Measurements from ENCODE around the gene ROBO1.

ROBO1 gene

DNA sequence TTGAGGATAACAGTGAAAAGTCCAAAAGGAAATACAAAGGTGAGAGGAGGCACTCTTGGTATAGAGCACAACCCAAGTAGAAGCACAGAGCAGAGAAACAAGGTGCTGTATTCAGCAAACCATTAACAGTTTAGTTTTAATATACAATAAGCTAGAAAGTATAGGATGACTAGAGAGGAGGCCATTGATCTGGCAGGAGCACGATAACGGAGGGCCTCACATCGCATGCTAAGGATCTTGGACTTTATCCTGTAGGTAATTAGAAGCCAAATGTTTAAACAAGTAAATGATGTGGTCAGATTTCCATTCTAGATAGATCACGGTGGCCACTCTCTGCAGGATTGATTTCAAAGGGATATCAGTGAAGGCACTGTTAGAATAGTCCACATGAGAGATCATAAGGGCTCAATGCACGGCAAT, 935.0 kb downstream of the ROBO1 start:
- DNase-seq: no peak

DNA sequence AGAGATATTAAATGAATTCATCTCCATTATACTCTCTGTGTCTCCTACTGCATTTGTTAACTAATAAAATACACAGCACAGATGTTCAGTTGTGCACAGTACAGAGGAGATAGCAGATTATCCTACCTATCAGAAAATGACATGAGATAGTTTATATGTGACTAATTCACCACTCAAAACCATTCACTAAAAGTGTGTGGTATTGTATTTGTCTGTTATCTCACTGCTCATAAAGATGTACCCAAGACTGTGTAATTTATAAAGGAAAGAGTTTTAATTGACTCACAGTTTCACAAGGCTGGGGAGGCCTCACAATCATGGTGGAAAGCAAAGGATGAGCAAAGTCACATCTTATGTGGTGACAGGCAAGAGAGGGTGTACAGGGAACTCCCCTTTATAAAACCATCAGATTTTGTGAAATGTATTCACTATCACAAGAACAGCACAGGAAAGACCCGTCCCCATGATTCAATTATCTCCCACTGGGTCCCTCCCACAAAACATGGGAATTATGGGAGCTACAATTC, 936.3 kb downstream of the ROBO1 start:
- DNase-seq: no peak

DNA sequence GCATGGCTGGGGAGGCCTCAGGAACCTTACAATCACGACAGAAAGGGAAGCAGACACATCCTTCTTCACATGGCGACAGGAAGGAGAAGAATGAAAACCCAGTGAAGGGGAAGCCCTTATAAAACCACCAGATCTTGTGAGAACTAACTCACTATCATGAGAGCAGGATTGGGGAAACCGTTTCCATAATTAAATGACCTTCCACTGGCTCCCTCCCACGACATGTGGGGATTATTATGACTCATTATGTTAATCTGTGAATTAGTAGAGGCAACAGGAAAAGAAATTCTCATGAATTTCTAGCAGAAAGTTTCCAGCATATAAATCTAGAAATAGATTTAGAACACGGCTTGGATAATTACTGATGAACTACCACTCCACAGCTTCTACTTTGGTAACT, 937.3 kb downstream of the ROBO1 start:
- DNase-seq: no peak

DNA sequence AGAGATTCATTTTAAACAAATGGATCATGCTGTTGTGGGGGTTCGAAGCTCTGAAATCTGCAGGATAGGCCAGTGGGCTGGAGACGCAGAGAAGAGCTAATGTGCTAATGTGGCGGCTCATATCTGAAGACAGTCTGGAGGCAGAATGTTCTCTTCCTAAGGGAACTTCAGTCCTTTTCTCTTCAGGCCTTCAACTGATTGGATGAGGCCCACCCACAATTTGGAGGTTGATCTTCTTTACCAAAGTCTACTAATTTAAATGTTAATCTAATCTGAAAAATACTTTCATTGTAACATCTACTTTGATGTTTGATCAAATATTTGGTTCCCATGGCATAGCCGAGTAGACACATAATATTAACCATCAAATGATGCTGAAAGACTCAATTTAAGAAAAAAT, 940.2 kb downstream of the ROBO1 start:
- DNase-seq: no peak

DNA sequence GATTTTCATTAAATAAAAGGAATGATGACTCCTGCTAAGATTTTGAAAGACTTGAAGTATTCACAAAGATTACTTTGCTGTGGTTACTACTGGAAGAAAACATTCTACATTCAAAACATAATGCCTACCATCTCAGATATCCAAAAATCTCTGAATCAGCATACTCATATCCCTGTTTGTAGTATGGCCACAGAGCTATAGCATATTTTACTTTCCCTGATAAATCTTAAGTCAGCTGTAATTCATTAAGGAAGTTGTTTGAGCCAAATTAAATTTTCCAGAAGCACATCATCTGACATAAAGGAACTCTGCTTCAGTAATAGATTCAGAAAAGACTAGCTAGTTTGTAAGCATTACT, 942.0 kb downstream of the ROBO1 start:
- no peak for DNase-seq

DNA sequence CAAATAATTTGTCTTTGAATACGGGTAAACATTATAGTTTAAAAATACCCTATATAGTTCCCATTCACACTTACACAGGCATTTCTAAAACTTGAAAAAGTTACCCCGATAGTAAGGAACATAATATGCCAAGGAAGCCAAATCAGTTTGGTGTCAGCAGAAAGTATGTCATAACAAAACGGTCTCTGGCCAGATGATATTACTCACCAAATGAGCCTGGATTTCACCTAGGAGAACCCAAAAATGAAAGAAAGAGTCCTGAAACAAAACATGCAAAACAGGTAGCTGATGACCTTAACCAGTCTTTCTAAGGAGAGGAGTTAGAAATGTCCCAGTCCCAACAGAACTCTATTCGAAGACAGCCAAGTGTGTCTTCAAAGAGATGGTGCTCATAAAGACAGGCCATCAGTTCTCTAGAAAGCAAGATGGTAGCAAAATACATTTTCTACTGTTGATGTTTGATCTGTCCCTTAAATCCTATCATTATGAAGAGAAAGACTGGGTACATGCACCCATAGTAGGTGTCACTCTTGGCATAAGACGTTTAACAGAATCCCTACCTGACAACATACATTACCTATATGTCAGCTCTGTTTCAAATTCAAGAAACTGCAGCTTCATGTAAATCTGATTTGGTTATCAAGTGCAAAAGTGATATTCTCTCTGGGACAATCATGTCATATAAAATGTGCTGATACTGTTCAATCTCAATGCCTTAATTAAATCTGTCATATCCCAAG, 942.5 kb downstream of the ROBO1 start:
- no peak for DNase-seq

DNA sequence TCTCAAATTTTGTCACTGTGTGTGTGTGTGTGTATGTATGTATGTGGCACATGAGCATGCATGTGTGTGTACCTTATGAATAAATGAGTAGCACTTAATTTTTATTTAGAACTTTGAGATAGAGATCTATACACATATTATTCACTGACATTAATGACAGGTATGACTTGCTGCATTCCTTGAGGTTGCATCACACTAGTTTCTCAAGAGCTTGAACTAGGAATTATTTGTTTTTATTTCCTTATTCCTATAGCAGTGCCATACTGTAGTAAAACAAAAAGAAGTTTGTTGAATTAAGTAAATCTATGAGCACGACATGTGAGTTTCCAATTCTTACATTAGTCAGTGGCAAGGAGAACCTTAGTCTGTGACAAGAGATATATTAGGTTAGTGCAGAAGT, 943.9 kb downstream of the ROBO1 start:
- no peak for DNase-seq

DNA sequence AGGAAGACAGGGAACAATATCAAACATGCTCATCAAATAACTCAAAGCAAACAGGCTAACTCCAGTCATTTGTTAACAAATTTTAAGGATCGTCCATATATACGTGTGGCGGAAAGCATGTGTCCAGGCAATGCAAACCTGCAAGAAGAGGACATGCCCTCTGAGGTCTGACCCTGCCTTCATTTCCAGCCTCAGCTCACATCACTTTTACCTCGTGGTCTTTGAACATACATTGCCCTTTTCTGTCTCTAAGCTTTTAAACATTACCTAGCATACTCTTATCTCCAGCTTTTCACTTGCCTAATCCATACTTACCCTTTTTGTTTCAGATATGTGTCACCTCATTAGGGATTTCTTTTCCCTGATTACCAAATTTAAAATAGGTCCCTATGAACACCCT, 944.4 kb downstream of the ROBO1 start:
- DNase-seq: no peak

DNA sequence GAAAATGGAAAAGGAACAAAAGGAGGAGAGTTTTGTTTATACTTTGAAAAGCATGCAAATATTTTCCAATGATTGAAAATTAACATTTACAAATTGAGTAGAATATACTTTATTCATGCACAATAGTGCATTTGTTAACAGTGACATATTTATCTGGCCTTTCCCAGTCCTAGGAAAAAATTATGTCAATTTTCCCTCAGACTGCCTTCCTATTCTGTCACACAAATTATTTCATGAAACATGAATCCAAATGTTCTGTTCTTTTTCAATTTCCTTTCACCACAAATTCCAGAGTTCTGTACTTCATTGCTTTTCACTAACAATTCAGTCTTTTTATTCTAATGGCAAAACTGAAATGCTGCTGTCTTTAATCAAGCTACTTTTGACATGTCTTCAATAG, 945.1 kb downstream of the ROBO1 start:
- DNase-seq: no peak

DNA sequence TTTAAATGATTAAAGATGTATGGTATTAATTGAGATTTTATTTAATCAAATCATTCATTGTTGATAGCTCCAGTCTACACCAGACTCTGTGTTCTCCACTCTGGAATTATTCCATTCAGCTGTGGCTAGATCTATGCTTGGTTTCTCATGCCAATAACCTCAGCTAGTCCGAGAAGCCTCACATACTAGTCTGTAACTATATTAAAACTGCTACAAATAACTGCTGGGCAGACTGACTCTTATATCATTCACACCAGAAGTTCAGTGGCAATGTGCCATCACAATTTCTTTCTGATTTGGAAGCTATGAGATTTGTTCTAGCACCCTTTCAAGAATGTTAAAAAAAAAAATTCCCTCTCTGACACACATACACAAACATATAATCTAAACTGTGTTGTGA, 947.3 kb downstream of the ROBO1 start:
- no peak for DNase-seq

DNA sequence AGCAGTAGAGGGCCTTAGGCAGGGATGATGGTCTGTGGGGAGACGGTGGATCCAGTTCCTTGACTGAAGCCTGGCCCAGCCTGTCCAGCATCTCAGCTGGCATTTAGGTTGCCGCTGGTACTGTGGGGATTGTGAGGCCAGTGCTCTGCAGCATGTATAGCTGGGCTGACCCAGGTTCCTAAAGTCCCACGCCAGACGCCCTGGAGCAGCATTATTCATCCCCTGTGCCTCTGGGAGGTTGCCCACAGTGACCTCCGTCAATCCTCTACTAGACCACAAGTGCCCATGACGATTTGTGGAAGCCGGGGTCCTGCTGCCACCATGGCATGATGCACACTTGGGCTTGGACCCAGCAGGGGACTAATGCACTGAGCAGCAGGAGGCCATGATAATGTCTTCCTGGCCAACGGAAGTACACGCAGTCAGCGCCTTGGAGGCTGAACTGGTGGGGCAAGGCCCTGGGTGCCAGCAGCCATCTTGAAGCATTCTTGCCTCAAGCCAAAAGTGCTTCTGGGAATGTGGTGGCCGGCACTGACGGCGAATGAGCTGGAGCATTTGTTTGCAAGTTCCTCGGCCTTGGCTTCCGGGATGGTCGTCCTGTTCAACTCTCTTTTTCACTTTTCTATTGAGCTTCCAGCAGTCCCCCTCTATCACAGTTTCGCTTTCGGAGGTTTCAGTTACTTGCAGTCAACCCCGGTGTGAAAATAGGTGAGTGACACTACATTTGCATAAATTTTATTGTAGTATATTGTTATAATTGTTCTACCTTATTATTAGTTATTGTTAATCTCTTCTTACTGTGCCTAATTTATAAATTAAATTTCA, 949.4 kb downstream of the ROBO1 start:
- DNase-seq: no peak

DNA sequence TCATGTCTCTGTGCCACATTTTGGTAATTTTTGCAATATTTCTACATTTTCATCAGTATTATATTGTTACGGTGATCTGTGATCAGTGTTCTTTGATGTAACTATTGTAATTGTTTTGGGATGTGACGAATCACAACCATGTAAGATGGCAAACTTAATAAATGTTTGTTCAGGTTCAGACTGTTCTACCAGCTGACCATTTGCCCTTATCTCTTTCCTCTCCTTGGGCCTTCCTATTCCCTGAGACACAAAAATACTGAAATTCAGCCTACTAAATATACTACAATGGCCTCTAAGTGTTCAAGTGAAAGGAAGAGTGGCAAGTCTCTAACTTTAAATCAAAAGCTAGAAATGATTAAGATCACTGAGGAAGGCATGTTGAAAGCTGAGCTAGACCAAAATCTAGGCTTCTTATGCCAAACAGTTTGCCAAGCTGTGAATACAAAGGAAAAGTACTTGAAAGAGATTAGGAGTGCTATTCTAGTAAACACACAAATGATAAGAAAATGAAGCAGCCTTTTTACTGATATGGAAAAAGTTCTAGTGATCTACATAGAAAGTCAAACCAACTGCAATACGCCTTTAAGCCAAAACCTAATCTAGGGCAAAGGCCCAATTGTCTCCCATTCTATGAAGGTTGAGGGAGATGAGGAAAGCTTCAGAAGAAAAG, 952.8 kb downstream of the ROBO1 start:
- no peak for DNase-seq

DNA sequence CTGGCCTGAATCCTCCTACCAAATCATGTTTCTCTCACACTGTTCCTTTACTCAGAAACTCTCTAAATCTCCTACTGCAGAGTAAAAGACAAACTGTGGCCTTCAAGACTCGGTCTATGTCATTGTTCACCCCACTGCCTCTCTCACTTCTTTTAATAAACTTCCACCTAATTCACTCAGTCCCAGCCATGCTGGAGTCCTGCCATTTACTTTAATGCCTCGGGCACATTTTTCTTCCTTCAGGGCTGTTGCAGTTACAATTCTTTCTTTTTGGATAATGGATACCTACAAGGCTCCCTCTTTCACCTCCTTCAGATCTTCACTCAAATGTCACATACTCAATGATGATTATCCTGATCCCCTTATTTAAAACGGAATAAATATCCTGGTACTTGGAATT, 955.6 kb downstream of the ROBO1 start:
- no peak for DNase-seq

DNA sequence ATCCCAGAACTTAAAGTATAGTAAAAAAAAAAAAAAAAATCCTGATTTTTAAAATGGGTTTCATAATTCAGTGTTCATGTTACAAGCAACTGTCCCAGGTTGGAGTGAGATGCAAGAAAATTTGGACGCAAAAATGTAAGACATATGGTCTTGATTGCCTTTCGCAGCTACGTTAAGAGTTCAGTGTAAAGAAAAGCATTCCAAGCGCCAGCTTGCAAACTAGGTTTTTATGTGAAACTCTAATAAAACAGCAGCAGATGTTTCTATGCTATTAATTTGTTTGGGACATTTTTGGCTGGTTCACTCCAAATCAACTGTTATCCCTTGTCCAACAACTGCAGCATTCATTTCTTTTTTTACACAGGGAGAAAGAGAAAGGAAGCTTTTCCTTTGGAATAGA, 957.8 kb downstream of the ROBO1 start:
- DNase-seq: no peak

DNA sequence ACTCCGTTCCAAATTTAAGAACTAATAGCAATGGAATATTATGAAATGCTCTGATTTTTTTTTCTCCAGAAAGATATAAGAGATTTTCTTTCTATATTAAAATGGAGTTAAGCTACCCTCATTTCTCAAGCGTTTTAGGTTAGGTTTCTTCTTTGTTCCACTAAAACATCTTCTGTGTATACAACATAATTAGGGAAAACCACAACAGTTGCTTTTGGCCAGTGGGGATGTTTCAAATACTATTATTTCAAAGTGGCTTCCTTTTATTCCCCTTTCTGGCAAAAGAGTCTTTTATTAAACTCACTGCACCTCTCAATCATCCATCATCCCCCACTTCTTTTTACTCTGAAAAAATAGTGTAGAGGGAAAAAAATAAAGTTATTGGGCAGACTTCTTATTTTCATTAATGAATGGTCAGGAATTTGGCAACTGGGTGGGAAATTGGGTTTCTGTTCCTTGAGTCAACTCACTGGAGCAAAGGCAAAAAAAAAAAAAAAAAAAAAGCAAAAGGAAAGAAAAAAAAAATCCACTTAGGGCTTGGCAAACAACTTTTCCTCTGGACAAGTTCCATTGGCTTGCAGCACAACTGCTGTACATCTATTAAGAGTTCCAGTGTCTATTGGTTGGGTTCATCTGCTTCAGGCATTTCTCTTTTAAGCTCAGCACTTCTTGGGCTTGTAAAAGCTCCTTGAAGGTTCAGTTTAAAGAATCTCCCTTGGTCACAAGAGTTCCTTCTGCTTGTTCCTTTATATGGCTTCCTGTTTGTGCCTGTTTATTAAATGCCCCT, 963.4 kb downstream of the ROBO1 start:
- peak; percentile 8 for DNase-seq

DNA sequence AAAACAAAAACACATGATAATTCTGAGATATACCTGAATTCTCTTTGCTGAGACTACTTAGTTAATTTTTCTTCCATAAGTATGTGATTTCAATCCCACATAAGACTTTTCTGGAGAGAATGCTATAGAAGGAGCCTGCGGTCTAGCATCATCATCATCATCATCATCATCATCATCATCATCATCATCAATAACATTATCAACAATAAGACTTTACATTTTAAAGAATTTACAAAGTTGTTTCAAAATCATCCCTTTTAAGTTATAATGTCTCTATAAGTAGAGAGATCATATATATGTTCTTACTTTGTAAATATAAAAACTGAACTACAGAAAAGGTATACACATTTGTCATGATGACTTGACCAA, 965.3 kb downstream of the ROBO1 start:
- DNase-seq: no peak

DNA sequence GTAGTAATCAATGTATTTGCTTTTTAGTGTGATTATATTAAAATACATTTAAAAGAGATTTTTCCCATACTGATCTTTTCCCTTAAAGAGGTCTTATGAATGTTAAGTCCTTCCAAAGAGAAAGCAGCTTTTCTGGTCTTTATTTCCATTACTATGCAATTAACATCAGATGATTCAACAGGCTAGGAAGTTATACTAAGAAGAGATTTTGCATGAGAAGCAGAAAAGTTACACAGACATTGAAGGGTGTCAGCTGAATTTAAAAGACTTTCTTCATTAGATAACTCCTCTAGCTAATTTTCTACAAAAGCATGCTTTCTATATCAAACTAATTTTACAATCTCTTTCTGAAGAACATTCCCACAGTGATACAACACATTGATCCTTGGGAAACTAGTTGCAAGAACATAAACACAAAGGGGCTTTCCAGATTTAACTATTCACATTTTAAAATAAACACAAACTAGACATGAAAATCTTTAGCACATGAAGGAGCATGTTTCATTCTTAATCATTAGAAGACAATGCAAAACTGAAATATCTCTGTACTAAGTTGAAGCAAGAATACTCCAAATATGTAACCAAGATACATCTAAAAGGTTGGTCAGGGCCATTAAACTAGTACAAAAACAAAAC, 965.8 kb downstream of the ROBO1 start:
- DNase-seq: no peak

DNA sequence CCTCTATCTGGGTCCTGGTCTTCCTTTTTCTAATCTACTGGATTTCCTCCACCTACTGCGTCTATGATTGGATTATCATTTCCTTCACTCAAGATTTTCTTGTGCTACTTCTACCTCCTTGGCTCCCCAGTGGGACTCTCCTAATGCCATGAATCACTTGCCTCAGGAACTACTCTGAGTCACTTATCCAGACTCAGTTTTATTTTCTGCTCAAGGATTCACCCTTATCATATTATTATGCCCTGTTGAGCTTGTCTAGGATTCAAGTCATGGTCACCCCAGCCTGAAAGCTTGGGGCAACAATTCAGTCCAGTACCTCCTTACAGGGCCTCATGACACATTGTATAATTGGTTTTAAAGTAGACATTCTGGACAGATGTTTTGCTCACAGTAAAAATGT, 968.1 kb downstream of the ROBO1 start:
- no peak for DNase-seq

DNA sequence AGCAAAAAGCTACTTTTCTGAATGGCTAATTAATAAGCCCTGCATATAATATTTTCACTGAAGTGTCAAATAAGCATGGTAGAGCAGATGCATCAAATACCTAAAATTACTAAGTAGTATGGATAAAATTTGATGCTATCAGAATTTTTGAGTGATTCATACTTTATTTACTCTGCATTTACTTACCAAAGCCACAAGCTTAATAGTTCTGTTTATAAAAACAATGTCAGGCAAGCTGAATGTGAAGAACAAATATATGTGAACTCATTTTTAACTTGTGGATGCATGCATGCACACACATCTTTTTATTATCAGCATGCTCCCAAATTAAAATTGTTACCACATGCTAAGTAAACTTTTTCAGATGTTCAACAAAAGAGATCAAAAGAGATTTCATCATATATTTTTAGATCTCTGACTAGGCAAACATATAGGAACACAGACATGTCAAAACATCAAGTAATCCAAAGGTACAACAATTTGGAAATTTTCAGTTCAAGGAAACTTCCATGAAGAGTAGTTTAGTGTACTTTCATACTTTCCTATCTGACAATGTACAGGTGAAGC, 969.4 kb downstream of the ROBO1 start:
- DNase-seq: no peak

DNA sequence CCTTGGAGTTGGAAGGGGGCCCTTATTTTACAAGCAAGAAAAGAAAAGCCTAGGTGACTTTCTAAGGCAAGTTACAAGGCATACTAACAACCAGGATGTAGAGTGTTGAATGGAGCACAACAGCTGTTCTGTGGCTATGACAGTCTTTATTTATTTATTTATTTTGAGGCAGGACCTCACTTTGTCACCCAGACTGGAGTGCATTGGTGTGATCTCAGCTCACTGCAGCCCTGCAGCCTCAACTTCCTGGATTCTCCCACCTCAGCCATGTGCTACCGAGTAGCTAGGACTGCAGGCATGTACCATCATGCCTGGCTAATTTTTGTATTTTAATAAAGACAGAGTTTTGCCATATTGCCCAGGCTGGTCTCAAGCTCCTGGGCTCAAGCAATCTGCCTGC, 973.4 kb downstream of the ROBO1 start:
- DNase-seq: no peak

DNA sequence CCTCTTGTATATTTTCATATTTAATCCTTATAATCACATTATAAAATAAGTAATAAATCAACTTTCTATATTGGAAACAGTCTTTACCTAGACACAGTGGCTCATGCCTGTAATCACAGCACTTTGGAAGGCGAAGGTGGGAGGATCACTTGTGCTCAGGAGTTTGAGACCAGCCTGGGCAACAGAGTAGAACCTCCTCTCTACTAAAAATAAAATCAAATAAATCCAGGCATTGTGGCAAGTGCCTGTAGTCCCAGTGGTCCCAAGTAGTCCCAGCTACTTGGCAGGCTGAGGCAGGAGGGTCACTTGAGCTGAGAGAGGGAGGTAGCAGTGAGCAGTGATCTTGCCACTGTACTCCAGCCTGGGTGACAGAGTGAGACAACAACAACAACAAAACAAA, 975.1 kb downstream of the ROBO1 start:
- peak; percentile 3 for DNase-seq

DNA sequence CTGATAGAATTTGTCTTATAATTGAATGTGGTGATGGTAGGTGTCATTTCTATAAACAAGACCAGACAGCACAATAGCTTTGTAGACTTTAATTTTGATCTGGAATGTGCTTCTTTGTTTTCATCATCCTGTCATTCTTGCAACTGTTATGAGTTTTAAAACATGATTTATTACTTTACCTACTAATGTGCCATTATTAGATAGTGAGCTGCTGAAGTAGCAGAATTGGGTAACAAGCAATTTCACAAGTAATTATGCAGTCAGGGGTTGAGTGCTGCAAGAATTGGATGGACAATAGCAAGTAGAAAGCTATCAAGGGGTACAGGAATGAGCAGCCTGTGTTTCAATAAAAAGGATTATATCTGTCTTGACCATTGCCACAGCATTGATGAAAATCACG, 975.6 kb downstream of the ROBO1 start:
- no peak for DNase-seq
